ENCODE measurements around the gene KCNIP4. TPM values are rescaled to one million over a fixed set of nuclear protein-coding genes. Genes with fewer than 3 reads are reported as not detected.

Gene KCNIP4
- polyA plus RNA-seq, 4 donors: 1.3 to 3.7 TPM; not detected in 2

DNA sequence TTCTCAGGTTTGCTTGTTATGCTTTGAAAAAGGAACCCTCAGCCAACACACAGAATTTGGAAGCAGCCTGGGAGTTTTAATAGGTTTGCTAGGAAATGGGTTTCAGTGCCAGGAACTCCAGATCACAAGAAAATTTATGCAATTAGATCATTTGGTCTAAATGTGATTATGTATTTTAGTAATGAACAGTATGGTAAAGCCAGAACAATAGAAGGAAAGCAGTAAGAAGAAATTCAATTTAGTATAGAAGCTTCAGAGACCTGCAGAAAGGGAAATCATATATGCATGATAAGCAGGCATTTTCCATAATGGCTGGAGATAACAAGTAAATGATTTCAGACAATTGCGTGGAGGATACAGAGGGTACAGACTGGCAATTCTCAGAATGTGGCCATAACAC is 184.7 kb downstream of the KCNIP4 start:
- FAIRE-seq (no peak), DNase-seq (no peak)
- Histone ChIP-seq H3K36me3 (ENCODE audit: control insufficient read depth in 3 of 3, insufficient read depth in 2 of 3, low read depth in 1 of 3, low read length in 3 of 3) (no peaks in the 10 kb centered on the region), H3K4me3 (ENCODE audit: low read depth in 1 of 3, low read length in 3 of 3) (no peak overlapping the region), H3K27ac (ENCODE audit: low read depth in 1 of 3, low read length in 2 of 3) (no peak overlapping the region), H3K9me3 (ENCODE audit: control insufficient read depth in 2 of 2, insufficient read depth in 1 of 2, low read depth in 1 of 2, low read length in 1 of 2) (no peaks in the 10 kb centered on the region), H3K27me3 (ENCODE audit: control insufficient read depth in 3 of 3, insufficient read depth in 3 of 3, low read length in 3 of 3) (peaks cover 0 to 2% (median 0%) of the 10 kb centered on the region in 3 donors), H3K4me1 (ENCODE audit: control insufficient read depth in 3 of 3, insufficient read depth in 2 of 3, low read depth in 1 of 3, low read length in 2 of 3) (no peaks in the 10 kb centered on the region)
- 27 to 71% (median 71%) methylated on average over 1 of the region's 1 CpG for WGBS, 3 donors

DNA sequence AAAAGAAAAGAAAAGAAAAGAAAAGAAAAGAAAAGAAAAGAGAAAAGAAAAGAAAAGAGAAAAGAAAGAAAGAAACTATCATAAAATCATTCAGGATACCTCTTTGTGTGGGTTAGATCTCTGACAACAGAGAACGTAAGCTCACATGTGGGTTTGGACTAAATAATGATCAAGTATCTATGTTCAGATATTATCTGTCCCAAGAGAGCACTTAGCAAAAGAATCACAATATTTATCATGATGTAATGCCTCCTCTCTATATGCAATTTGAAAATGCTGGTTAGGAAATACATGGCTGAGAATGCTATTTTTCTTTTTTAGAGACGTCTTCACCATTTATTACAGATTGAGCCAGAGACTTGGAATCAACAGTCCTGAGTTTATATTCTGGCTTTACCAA is 191.3 kb downstream of the KCNIP4 start:
- WGBS, 3 donors: 49 to 75% (median 73%) methylated on average over 2 of the region's 2 CpGs
- FAIRE-seq (no peak), DNase-seq (no peak)
- Histone ChIP-seq H3K36me3 (ENCODE audit: control insufficient read depth in 3 of 3, insufficient read depth in 2 of 3, low read depth in 1 of 3, low read length in 3 of 3) (no peaks in the 10 kb centered on the region), H3K4me1 (ENCODE audit: control insufficient read depth in 3 of 3, insufficient read depth in 2 of 3, low read depth in 1 of 3, low read length in 2 of 3) (no peaks in the 10 kb centered on the region), H3K27me3 (ENCODE audit: control insufficient read depth in 3 of 3, insufficient read depth in 3 of 3, low read length in 3 of 3) (peaks cover 0 to 2% (median 0%) of the 10 kb centered on the region in 3 donors), H3K9me3 (ENCODE audit: control insufficient read depth in 2 of 2, insufficient read depth in 1 of 2, low read depth in 1 of 2, low read length in 1 of 2) (no peaks in the 10 kb centered on the region), H3K27ac (ENCODE audit: low read depth in 1 of 3, low read length in 2 of 3) (no peak overlapping the region), H3K4me3 (ENCODE audit: low read depth in 1 of 3, low read length in 3 of 3) (no peak overlapping the region)

DNA sequence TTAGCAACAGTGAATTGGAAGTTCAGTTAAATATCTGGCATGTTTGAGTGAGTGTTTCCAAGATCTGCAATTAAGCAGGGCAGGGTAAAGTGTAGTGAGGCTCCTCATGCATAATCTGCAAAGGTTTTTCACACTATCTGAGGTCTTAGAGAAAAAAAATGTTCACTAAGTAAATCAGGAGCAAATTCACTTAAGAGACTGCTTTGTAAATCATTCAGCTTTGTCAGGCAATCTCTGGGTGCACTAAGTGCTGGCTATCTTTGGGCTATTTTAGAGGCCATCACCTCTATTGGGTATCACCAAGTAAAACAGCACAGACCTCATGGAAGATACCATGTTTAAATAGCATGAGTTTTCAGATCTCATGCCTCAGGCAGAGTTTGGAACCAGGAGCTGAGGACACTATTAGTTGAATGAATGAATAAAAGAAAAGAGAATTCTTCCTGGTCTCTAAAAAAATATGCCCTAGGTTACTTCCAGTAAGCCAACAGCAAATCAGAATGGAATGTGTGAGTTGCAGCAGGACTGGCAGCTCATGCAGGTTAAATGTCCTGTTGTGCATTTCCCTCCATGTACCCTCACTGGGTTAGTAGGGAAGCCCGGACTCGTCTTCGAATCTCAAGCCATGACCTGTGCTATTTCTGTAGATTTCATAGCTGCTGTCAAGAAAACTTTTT is 195.3 kb downstream of the KCNIP4 start:
- H3K36me3 ChIP-seq (ENCODE audit: control insufficient read depth in 3 of 3, insufficient read depth in 2 of 3, low read depth in 1 of 3, low read length in 3 of 3): no peaks in the 10 kb centered on the region
- 83 to 92% (median 86%) methylated on average over 3 of the region's 3 CpGs for WGBS, 3 donors
- H3K27me3 ChIP-seq (ENCODE audit: control insufficient read depth in 3 of 3, insufficient read depth in 3 of 3, low read length in 3 of 3): no peaks in the 10 kb centered on the region
- H3K27ac ChIP-seq (ENCODE audit: low read depth in 1 of 3, low read length in 2 of 3): no peak overlapping the region
- H3K4me3 ChIP-seq (ENCODE audit: low read depth in 1 of 3, low read length in 3 of 3): no peak overlapping the region
- no peak for DNase-seq
- FAIRE-seq: no peak
- no peaks in the 10 kb centered on the region for H3K9me3 ChIP-seq (ENCODE audit: control insufficient read depth in 2 of 2, insufficient read depth in 1 of 2, low read depth in 1 of 2, low read length in 1 of 2)
- no peaks in the 10 kb centered on the region for H3K4me1 ChIP-seq (ENCODE audit: control insufficient read depth in 3 of 3, insufficient read depth in 2 of 3, low read depth in 1 of 3, low read length in 2 of 3)

GRCh38 chr4:21752616-21753015 is 196.0 kb downstream of the KCNIP4 start:
- FAIRE-seq: no peak
- no peaks in the 10 kb centered on the region for H3K4me1 ChIP-seq (ENCODE audit: control insufficient read depth in 3 of 3, insufficient read depth in 2 of 3, low read depth in 1 of 3, low read length in 2 of 3)
- H3K4me3 ChIP-seq (ENCODE audit: low read depth in 1 of 3, low read length in 3 of 3): no peak overlapping the region
- no peak overlapping the region for H3K27ac ChIP-seq (ENCODE audit: low read depth in 1 of 3, low read length in 2 of 3)
- H3K9me3 ChIP-seq (ENCODE audit: control insufficient read depth in 2 of 2, insufficient read depth in 1 of 2, low read depth in 1 of 2, low read length in 1 of 2): no peaks in the 10 kb centered on the region
- no peaks in the 10 kb centered on the region for H3K27me3 ChIP-seq (ENCODE audit: control insufficient read depth in 3 of 3, insufficient read depth in 3 of 3, low read length in 3 of 3)
- no peak for DNase-seq
- H3K36me3 ChIP-seq (ENCODE audit: control insufficient read depth in 3 of 3, insufficient read depth in 2 of 3, low read depth in 1 of 3, low read length in 3 of 3): no peaks in the 10 kb centered on the region

DNA sequence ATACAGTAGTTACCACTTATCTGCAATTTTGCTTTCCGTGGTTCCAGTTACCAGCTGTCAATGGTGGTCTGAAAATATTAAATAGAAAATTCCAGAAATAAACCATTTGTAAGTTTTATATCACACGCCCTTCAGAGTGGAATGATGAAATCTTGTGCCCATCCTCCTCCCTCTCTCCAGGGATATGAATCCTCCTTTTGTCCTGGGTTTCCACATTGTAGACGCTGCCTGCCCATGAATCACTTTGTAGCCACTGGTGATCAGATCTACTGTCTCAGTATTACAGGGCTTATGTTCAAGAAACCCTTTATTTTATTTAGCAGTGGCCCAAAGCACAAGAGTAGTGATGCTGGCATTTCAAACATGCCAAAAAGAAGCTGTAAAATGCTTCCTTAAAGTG is 198.6 kb downstream of the KCNIP4 start:
- Histone ChIP-seq H3K4me1 (ENCODE audit: control insufficient read depth in 3 of 3, insufficient read depth in 2 of 3, low read depth in 1 of 3, low read length in 2 of 3) (no peaks in the 10 kb centered on the region), H3K27me3 (ENCODE audit: control insufficient read depth in 3 of 3, insufficient read depth in 3 of 3, low read length in 3 of 3) (no peaks in the 10 kb centered on the region), H3K36me3 (ENCODE audit: control insufficient read depth in 3 of 3, insufficient read depth in 2 of 3, low read depth in 1 of 3, low read length in 3 of 3) (no peaks in the 10 kb centered on the region), H3K4me3 (ENCODE audit: low read depth in 1 of 3, low read length in 3 of 3) (no peak overlapping the region), H3K9me3 (ENCODE audit: control insufficient read depth in 2 of 2, insufficient read depth in 1 of 2, low read depth in 1 of 2, low read length in 1 of 2) (no peaks in the 10 kb centered on the region), H3K27ac (ENCODE audit: low read depth in 1 of 3, low read length in 2 of 3) (no peak overlapping the region)
- WGBS, 3 donors: 78 to 81% (median 80%) methylated on average over 3 of the region's 3 CpGs
- FAIRE-seq: no peak
- no peak for DNase-seq

DNA sequence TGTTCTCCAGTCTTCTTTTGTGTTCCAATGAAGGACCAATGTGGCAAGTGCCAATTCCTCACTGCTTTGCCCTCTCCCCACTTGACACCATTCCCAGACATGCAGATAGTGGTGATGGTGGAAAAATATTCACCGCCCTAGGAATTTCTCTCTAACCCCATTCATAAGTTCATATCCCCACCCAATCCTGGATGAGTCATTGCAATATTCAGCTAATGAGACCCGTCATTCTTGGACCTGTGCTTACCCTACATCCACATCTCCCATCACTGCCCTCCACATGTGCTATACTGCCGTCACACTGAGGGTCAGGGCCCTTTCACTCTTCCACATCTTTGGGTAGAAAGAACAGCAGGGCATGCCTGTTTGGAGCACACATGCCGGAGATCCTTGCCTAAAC is 199.2 kb downstream of the KCNIP4 start:
- no peaks in the 10 kb centered on the region for H3K27me3 ChIP-seq (ENCODE audit: control insufficient read depth in 3 of 3, insufficient read depth in 3 of 3, low read length in 3 of 3)
- no peaks in the 10 kb centered on the region for H3K9me3 ChIP-seq (ENCODE audit: control insufficient read depth in 2 of 2, insufficient read depth in 1 of 2, low read depth in 1 of 2, low read length in 1 of 2)
- DNase-seq (no peak), FAIRE-seq (no peak)
- no peaks in the 10 kb centered on the region for H3K36me3 ChIP-seq (ENCODE audit: control insufficient read depth in 3 of 3, insufficient read depth in 2 of 3, low read depth in 1 of 3, low read length in 3 of 3)
- 73 to 88% (median 76%) methylated on average over 4 of the region's 4 CpGs for WGBS, 3 donors
- no peaks in the 10 kb centered on the region for H3K4me1 ChIP-seq (ENCODE audit: control insufficient read depth in 3 of 3, insufficient read depth in 2 of 3, low read depth in 1 of 3, low read length in 2 of 3)
- no peak overlapping the region for H3K27ac ChIP-seq (ENCODE audit: low read depth in 1 of 3, low read length in 2 of 3)
- H3K4me3 ChIP-seq (ENCODE audit: low read depth in 1 of 3, low read length in 3 of 3): no peak overlapping the region

DNA sequence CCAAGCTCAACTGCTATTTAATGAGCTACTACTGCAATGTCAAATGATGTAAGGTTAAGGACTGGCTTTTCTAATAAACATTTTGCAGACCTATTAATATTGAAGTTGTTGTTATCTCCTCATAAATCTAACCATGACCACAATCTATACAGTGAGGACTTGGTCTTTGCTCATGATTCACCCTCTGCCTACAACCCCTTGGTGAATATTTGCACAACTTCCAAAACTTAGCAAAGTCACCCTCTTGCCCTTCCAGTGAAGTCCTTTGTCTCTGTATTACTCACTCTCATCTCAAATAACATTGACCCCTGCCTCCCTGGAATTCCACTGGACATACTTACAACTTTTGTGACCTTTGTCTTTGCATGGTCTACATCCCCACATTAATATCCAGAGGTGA is 204.5 kb downstream of the KCNIP4 start:
- Histone ChIP-seq H3K27ac (ENCODE audit: low read depth in 1 of 3, low read length in 2 of 3) (no peak overlapping the region), H3K27me3 (ENCODE audit: control insufficient read depth in 3 of 3, insufficient read depth in 3 of 3, low read length in 3 of 3) (no peaks in the 10 kb centered on the region), H3K4me3 (ENCODE audit: low read depth in 1 of 3, low read length in 3 of 3) (no peak overlapping the region), H3K36me3 (ENCODE audit: control insufficient read depth in 3 of 3, insufficient read depth in 2 of 3, low read depth in 1 of 3, low read length in 3 of 3) (no peaks in the 10 kb centered on the region), H3K4me1 (ENCODE audit: control insufficient read depth in 3 of 3, insufficient read depth in 2 of 3, low read depth in 1 of 3, low read length in 2 of 3) (no peaks in the 10 kb centered on the region), H3K9me3 (ENCODE audit: control insufficient read depth in 2 of 2, insufficient read depth in 1 of 2, low read depth in 1 of 2, low read length in 1 of 2) (no peaks in the 10 kb centered on the region)
- DNase-seq (no peak), FAIRE-seq (no peak)

DNA sequence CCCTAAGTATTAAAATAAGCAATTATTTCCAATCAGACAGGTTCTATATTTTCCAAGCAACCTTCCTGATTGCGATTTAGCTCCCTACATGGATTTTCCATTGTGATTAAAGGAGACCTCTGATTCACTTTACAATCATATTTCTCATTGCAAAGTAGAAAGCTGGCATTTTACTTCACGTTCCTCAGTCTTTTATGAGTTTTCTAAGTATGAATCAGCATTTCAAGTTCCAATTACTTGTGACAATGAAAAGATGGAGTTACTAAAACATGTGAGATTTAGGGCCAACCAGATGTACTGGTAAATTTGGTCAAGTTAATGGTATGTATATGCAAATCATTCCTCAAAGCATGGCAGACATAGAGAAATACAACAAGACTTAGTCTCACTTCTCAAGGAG is 206.2 kb downstream of the KCNIP4 start:
- Histone ChIP-seq H3K9me3 (ENCODE audit: control insufficient read depth in 2 of 2, insufficient read depth in 1 of 2, low read depth in 1 of 2, low read length in 1 of 2) (no peaks in the 10 kb centered on the region), H3K27me3 (ENCODE audit: control insufficient read depth in 3 of 3, insufficient read depth in 3 of 3, low read length in 3 of 3) (no peaks in the 10 kb centered on the region), H3K4me1 (ENCODE audit: control insufficient read depth in 3 of 3, insufficient read depth in 2 of 3, low read depth in 1 of 3, low read length in 2 of 3) (no peaks in the 10 kb centered on the region), H3K4me3 (ENCODE audit: low read depth in 1 of 3, low read length in 3 of 3) (no peak overlapping the region), H3K27ac (ENCODE audit: low read depth in 1 of 3, low read length in 2 of 3) (no peak overlapping the region), H3K36me3 (ENCODE audit: control insufficient read depth in 3 of 3, insufficient read depth in 2 of 3, low read depth in 1 of 3, low read length in 3 of 3) (no peaks in the 10 kb centered on the region)
- WGBS, 3 donors: 68 to 78% (median 69%) methylated on average over 2 of the region's 2 CpGs
- DNase-seq (no peak), FAIRE-seq (no peak)

- Histone ChIP-seq H3K36me3 (ENCODE audit: control insufficient read depth in 3 of 3, insufficient read depth in 2 of 3, low read depth in 1 of 3, low read length in 3 of 3) (no peaks in the 10 kb centered on the region), H3K9me3 (ENCODE audit: control insufficient read depth in 2 of 2, insufficient read depth in 1 of 2, low read depth in 1 of 2, low read length in 1 of 2) (no peaks in the 10 kb centered on the region), H3K27ac (ENCODE audit: low read depth in 1 of 3, low read length in 2 of 3) (no peak overlapping the region), H3K4me3 (ENCODE audit: low read depth in 1 of 3, low read length in 3 of 3) (no peak overlapping the region), H3K27me3 (ENCODE audit: control insufficient read depth in 3 of 3, insufficient read depth in 3 of 3, low read length in 3 of 3) (no peaks in the 10 kb centered on the region), H3K4me1 (ENCODE audit: control insufficient read depth in 3 of 3, insufficient read depth in 2 of 3, low read depth in 1 of 3, low read length in 2 of 3) (no peaks in the 10 kb centered on the region)
- FAIRE-seq (no peak), DNase-seq (no peak)
- 77 to 85% (median 79%) methylated on average over 4 of the region's 4 CpGs for WGBS, 3 donors
Observed at GRCh38 chr4:21738821-21739220, 209.8 kb downstream of the KCNIP4 start.
